Panc1 (cell line): ENCODE data around the gene SCARB2.

ENCODE experiments used
- POLR2AphosphoS5 ChIP-seq: IDR thresholded peaks from 2 replicates; pipeline ENCODE4 v1.6.1; 2012; ENCODE audit warnings: mild to moderate bottlenecking, low read depth, low read length, moderate library complexity
- SIN3A ChIP-seq: IDR thresholded peaks from 2 replicates; pipeline ENCODE4 v1.6.1; 2012; ENCODE audit warnings: low read depth, mild to moderate bottlenecking, low read length, moderate library complexity, borderline replicate concordance; ENCODE audit not compliant: insufficient read depth
- TCF7L2 ChIP-seq: IDR thresholded peaks from 2 replicates; pipeline ENCODE4 v1.6.1; 2011; ENCODE audit warnings: mild to moderate bottlenecking, low read depth, low read length, inconsistent platforms
- TF ChIP-seq, protein P1 (sequence below): fragments of 450-650 bp; IDR thresholded peaks from 2 replicates; pipeline ENCODE4 v1.5.1; 2017; ENCODE audit warnings: mild to moderate bottlenecking
- TF ChIP-seq, protein P2 (sequence below), 2 experiments: IDR thresholded peaks; 2 replicates each; pipeline ENCODE4 v1.6.1; 2011 to 2012; ENCODE audit warnings: low read depth in 2 of 2, control low read depth in 1 of 2, low read length in 1 of 2, mild to moderate bottlenecking in 1 of 2, moderate library complexity in 1 of 2; ENCODE audit not compliant: insufficient read depth in 1 of 2

DNA sequence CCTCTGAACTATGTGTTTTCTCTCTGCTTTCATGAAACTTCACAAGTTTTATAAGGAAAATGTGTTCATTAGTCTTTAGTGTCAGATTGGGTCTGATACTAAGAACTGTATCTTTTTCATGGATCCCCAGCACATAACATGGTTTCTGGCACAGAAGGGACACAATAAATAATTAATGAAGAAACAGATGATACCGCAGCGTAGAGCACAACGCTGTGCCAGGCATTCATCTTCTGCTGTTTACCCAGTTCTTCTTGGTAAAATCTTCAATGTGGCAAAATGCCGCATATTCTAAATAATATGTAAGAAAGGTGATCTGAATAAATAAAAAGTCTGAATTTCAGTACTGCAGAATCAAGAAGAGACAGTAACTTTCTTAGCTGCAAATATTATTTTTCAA is 12.3 kb downstream of the SCARB2 start:
- TF ChIP-seq, protein P1, sequence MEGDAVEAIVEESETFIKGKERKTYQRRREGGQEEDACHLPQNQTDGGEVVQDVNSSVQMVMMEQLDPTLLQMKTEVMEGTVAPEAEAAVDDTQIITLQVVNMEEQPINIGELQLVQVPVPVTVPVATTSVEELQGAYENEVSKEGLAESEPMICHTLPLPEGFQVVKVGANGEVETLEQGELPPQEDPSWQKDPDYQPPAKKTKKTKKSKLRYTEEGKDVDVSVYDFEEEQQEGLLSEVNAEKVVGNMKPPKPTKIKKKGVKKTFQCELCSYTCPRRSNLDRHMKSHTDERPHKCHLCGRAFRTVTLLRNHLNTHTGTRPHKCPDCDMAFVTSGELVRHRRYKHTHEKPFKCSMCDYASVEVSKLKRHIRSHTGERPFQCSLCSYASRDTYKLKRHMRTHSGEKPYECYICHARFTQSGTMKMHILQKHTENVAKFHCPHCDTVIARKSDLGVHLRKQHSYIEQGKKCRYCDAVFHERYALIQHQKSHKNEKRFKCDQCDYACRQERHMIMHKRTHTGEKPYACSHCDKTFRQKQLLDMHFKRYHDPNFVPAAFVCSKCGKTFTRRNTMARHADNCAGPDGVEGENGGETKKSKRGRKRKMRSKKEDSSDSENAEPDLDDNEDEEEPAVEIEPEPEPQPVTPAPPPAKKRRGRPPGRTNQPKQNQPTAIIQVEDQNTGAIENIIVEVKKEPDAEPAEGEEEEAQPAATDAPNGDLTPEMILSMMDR = no peak
- TF ChIP-seq TCF7L2 = no peak
- no peak for TF ChIP-seq SIN3A
- TF ChIP-seq POLR2AphosphoS5 = no peak
- TF ChIP-seq, protein P2, sequence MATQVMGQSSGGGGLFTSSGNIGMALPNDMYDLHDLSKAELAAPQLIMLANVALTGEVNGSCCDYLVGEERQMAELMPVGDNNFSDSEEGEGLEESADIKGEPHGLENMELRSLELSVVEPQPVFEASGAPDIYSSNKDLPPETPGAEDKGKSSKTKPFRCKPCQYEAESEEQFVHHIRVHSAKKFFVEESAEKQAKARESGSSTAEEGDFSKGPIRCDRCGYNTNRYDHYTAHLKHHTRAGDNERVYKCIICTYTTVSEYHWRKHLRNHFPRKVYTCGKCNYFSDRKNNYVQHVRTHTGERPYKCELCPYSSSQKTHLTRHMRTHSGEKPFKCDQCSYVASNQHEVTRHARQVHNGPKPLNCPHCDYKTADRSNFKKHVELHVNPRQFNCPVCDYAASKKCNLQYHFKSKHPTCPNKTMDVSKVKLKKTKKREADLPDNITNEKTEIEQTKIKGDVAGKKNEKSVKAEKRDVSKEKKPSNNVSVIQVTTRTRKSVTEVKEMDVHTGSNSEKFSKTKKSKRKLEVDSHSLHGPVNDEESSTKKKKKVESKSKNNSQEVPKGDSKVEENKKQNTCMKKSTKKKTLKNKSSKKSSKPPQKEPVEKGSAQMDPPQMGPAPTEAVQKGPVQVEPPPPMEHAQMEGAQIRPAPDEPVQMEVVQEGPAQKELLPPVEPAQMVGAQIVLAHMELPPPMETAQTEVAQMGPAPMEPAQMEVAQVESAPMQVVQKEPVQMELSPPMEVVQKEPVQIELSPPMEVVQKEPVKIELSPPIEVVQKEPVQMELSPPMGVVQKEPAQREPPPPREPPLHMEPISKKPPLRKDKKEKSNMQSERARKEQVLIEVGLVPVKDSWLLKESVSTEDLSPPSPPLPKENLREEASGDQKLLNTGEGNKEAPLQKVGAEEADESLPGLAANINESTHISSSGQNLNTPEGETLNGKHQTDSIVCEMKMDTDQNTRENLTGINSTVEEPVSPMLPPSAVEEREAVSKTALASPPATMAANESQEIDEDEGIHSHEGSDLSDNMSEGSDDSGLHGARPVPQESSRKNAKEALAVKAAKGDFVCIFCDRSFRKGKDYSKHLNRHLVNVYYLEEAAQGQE (IDR thresholded peaks at IDR 0.05; ENCODE audit: insufficient read depth in 1 of 2, low read depth in 2 of 2, low read length in 1 of 2) = no peak
